HG03196 (cell line): ENCODE results near the gene SSBP4.

Experiments
- ATAC-seq: cut with Tn5 transposase; IDR thresholded peaks from one replicate; pipeline ENCODE4 v1.9.1; 2021; ENCODE audit not compliant: unreplicated experiment

The SSBP4 gene

GRCh38 chr19:18431351-18432197 lies 12.4 kb downstream of the SSBP4 start:
- ATAC-seq, result no peak

DNA sequence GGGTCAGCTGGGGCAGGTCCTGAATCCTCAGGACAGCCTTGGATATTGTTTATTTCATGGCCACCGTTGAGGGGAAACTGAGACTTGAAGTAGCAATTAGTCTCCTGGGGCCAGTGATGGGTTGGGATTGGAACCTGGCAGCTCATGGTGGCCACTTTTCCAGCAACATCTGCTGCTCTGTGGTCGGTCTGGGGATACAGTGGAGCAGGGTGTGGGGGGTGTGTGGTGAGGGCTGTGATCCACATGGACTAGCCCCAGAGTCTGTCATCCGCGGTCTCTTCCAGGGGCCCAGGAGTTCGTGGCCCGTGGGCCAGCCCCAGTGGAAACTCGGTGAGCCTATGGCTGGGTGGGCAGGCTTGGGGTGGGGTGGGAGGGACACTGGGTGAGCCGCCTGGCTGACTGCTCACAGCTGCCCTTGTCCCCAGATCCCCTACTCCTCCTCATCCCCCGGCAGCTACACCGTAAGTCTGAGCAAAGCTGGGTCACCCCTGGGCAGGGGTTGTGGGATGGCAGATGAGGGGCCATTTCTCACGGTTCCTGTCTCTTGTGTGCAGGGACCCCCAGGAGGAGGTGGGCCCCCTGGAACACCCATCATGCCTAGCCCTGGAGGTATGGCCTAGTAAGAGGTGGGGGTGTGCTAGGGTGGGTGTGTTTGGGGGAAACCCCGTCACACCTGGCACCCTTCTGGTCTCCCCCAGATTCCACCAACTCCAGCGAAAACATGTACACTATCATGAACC lies 13.2 kb downstream of the SSBP4 start:
- ATAC-seq, result no peak

DNA sequence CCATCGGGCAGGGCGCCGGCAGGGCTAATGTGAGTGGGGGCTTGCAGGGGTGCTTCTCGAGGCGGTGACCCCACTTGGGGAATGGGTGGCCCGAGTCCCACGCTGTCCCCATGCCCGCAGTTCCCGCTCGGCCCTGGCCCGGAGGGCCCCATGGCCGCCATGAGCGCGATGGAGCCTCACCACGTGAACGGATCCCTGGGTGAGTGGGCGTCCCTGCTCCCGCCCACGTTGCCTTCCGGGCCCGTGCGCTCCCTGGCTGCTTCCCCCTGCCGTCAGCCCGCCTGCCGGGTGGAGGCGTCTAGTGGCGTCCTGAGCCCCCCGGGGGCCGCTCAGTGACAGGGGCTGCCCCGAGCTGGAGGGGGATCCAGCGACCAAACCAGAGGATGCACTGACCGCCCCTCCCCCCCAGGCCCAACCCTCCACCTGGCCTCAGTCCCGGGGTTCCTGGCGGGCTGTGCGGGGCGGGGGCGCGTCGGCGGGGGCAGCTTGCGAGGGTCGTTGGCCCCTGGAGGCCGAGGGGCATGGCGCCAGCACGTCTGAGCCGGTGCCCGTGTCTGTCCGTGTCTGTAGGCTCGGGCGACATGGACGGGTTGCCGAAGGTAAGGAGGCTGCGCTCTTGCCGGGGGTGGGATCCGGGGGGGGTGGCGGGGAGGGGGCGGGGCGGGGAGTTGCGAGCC lies 14.0 kb downstream of the SSBP4 start:
- ATAC-seq, result no peak

- no peak for ATAC-seq
Observed at GRCh38 chr19:18433735-18434398, 14.7 kb downstream of the SSBP4 start.

DNA sequence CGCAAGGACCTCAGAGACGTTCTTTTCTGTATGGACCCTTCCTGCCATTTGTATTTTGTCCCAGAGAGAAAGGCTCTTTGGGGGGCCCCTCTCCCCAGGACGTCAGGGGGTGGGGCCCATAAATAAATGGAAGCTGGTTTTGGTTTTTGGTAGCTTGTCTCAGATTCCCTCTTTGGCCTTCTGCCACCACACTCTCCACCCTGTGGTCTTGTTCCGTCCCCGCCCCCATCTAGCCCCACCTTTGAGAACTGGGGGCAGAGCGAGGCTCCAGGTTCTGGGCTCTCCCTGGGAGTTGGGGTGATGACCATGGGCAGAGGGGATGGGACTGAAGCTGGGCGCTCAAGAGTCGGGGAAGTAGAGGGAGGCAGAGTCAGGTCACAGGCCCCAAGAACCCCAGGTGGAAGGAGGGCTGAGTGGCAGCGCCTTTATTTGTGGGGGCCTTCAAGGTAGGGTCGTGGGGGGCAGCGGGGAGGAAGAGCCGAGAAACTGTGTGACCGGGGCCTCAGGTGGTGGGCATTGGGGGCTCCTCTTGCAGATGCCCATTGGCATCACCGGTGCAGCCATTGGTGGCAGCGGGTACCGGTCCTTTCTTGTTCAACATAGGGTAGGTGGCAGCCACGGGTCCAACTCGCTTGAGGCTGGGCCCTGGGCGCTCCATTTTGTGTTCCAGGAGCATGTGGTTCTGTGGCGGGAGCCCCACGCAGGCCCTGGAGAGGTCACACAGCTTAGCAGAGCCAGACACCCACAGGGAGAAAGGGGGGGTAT lies 15.4 kb downstream of the SSBP4 start:
- no peak for ATAC-seq

- no peak for ATAC-seq
Observed at GRCh38 chr19:18435178-18435841, 16.1 kb downstream of the SSBP4 start.

DNA sequence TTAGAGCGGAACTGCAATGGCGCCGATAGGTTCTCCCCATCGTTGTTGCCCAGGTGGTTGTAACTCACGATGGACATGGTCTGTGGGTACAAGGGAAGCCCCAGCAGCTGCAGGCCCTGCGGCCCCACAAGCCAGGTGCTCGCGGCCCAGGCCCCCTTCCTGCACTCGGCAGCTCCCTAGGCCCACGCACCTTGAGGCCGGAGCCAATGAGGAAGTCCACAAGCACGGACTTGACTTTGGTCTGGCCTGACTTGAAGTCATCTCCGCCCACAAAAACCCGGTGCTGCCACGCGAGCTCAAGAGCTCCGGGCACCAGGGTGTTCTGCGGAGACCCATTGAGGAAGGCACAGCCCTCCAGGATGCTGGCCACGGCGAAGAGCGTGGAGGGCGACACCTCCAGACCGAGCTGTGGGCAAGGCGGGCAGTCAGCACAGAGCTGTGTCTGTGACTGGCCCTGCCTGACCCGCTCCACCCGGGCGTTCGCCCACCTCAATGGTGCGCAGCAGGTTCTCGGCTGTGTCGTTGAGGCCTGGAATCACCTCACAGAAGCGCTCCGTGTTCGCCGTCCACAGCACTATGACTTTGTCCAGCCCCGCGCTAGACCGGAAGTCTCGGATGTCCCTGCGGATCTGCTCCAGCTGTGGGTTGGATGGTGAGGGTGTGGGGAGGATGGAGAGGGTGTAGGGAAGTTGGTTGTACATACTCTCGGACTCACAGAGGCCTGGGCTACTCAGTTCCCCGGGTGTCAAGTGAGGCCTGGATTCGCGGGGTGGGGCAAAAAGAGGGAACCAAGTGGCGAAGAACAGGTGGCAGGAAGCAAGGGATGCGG lies 16.9 kb downstream of the SSBP4 start:
- ATAC-seq, result no peak

- ATAC-seq, result peak; percentile 44
Observed at GRCh38 chr19:18436671-18437490, 17.7 kb downstream of the SSBP4 start.

- no peak for ATAC-seq
Observed at GRCh38 chr19:18437491-18438330, 18.5 kb downstream of the SSBP4 start, which contains the start of gene ISYNA1. ISYNA1 (minus strand) TSS chr19:18438133; CDS start chr19:18437979, 154 bp downstream.

DNA sequence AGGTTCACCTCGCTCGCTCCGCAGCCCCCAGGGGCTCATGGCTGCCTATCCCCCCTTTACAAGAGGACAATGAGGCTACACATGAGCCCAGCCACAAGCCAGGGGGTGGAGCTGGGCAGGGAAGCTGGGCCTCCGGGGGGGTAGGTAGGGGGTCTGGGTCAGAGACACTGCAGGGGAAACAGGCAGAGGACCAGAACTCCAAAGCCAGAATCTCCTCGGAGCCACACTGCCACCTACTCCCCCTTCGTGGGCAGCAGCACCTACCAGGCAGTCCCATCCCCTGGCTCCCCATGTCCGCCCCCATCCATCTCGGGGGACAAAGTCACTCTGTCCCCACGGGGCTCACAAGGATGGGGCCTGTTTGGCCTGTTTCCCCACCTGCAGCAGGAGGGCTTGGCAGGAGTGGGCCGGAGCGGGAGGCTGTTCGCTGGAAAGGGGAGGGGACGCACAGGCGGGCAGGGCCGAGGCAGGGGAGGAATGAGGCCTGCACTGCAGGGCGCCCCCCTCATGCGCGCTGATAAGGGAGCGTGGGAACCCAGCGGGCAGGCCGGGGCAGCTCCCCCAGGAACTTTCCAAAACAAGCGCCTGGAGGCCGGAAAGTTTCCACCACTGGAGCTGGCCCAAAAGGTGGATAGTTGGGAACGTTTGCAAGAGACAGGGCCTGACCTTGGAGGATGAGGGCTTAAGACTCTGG lies 19.3 kb downstream of the SSBP4 start:
- no peak for ATAC-seq

DNA sequence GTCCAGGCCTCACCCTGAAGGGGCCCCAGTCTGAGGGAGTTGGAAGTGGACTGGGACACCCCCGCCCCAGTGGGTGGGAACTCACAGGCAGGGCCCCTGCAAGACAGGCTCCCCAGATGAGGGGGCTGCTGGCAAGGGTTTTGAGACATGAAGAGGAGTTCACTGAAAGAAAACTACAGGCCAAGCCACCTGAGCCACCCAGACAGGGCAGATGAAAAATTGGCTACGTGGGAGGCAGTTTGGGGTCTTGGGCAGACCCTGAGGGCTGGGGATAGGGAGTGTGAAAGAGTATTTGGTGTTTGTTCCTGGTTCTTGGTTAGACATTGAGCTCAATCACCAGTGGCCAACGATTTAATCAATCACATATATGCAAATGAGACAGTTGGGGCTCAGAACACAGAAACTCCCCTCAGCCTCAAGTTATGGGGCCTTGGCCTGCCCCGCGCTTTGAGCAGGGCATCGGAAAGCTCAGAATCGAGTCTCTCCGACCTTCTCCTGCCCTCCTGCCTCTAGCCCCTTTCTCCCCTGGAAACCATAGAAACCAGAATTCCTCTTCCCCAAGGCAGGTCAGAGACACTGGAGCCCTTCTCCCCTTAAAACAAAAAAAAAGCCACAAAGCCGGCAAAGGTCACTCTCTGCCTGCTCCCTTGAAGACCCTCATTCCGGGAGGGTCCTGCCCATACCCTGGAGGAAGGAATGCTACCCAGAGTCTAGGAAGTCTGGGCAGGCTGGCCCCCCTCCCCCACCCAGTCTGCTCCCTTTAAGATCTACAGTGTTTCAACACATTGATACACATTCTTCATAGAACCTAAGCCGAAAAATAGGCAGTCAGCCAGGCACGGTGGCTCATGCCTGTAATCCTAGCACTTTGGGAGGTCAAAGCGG lies 20.1 kb downstream of the SSBP4 start:
- ATAC-seq, result no peak

DNA sequence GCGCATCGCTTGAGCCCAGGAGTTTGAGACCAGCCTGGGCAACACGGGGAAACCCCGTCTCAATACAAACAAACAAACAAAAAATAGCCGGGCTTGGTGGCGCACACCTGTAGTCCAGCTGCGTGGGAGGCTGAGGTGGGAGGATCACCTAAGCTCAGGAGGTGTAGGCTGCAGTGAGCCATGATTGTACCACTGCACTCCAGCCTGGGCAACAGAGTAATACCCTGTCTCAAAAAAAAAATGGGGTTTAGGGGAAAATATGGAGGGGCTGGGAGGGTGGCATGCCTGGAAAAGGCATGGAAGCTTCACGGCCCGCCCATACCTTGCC lies 20.7 kb downstream of the SSBP4 start:
- ATAC-seq, result no peak

- no peak for ATAC-seq
Observed at GRCh38 chr19:18440415-18440877, 21.2 kb downstream of the SSBP4 start.

DNA sequence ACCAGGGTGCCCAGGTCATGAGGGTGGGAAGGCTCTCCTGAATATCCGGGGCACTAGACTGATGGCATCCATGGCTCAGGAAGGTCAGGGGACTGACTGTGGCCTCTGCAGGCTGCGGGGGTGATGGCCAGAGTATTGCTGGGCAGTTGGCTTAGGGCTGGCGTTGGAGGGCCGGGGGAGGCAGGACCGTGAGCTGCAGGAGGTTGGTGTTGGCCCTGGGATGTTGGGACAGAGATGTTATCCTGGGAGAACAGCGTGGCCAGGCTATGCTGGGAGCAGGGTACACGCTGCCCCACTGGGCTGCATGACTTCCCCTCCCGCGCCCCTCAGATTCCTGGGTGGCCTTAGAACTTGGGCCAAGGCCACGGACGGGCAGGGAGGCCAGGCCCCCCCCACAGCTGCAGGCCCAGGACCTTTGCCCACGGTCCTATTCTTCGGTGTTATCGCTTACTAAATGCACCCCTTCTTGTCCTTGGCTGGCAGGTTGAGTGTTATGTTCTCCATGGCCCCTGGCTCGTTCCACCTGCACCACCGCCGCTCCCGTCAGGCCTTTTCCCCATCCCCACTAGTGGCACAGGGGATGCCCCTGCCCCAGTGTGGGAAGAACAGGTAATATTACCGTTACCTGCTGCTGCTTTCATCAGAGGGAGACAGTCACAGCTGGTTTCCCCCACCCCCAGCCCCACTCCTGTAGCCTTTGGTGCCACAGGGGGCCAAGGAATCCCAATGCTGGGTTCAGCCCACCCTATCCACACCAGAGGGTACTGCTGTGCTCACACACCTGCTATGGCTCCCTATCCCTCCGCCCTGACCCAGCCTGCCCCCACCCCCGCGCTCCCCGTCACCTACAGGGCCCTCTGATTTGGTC lies 22.0 kb downstream of the SSBP4 start:
- no peak for ATAC-seq
